Body of pancreas (tissue), 4 donors: Measurements from ENCODE around the gene ANTXR1.

Experiments
- CTCF ChIP-seq, 7 experiments: fragments of 450-650 bp in 4 of 7; fragments of 200-600 bp in 3 of 7; sonication (generic) in 3 of 7; IDR thresholded peaks; one replicate each; pipeline ENCODE4 v1.5.1; 2016 to 2019; ENCODE audit warnings: antibody characterized with exemption in 7 of 7
- POLR2A ChIP-seq, 3 donors: fragments of 450-650 bp; IDR thresholded peaks; one replicate each; pipeline ENCODE4 v1.6.1; 2016; ENCODE audit warnings: antibody characterized with exemption in 3 of 3, mild to moderate bottlenecking in 2 of 3

- TF ChIP-seq CTCF (IDR thresholded peaks at IDR 0.05) = no peak
- no peak for TF ChIP-seq POLR2A (IDR thresholded peaks at IDR 0.05)
Measured at GRCh38 chr2:69123182-69123581, 110.2 kb downstream of the ANTXR1 start.
